ENCODE results near the gene B3GNT7. TPM values are rescaled to one million over a fixed set of nuclear protein-coding genes. Genes with fewer than 3 reads are reported as not detected.
A peak's percentile ranks its signal among the peaks of the same experiment; 100 is the strongest.

Gene B3GNT7
- polyA plus RNA-seq, 1 donor: 43.5 TPM

DNA sequence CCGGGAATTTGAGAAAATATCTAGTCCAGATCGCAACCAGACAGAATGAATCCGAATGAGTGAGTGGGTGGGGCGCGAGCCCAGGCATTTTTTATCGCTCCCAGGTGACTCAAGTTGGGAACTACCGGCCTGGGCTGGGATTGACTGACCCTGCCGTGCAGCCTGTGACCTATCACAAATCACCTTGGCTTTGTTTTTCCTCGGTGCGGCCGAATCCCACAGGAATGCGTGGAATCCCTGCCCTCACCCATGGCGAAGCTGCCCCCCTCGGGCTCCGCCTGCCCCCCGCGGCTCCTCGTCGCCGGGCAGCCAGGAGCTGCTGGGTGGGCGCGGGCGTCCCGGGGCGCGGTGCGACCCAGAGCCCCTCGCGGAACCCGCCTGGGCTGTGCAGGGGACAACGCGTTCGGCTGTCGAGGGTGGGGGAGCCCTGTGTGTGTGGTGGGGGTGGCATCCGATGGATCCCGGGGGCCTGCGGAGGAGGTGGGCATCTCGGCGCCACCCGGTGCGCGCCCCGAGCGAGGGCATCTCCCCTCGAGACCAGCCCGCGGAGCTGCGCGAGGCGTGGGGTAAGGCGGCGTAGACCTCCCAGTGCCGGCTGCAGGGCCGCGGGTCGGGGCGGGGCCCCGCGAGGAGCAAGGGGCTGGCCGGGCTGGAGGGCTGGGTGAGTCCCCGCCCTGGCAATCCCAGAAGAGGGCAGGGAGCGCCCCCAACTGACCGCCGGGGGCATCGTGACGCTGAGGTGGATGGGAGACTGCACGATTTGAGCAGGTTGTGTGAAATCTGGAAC, 16.5 kb downstream of the B3GNT7 start:
- H3K27me3 ChIP-seq (ENCODE audit: control insufficient read depth, insufficient read depth, low read length): no peaks in the 10 kb centered on the region
- DNase-seq: peak; percentile 84 to 91
- H3K9me3 ChIP-seq (ENCODE audit: control insufficient read depth, low read depth, low read length): peaks cover 8% of the 10 kb centered on the region
- no peaks in the 10 kb centered on the region for H3K36me3 ChIP-seq (ENCODE audit: control insufficient read depth, insufficient read depth, low read length)
- H3K27ac ChIP-seq (ENCODE audit: low read length): peak overlapping the region; percentile 85
- peak overlapping the region; percentile 53 for H3K4me3 ChIP-seq (ENCODE audit: low read length)
- H3K4me1 ChIP-seq (ENCODE audit: control insufficient read depth, insufficient read depth, low read length): peaks cover 50% of the 10 kb centered on the region
- WGBS (ENCODE audit: insufficient coverage, low lambda C conversion rate): no CpG with 5 or more reads among the region's 67 CpGs

DNA sequence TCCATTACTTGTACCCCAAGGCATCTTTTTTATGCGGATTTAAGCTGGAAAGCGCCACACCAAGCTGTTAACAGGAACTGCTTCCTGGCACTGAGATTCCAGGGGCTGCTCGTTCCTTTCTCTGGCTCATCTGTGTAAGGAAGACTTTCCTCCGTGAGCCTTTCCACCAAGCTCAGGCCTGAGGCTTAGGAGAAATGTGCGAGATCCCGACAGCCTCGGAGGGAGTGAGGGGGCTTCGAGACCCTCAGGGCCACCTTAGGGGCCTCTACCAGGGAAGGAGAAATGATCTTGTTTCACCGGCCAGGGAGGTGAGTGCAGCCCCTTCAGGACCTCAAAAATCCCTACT, 17.1 kb downstream of the B3GNT7 start:
- DNase-seq: no peak
- peak overlapping the region; percentile 53 for H3K4me3 ChIP-seq (ENCODE audit: low read length)

DNA sequence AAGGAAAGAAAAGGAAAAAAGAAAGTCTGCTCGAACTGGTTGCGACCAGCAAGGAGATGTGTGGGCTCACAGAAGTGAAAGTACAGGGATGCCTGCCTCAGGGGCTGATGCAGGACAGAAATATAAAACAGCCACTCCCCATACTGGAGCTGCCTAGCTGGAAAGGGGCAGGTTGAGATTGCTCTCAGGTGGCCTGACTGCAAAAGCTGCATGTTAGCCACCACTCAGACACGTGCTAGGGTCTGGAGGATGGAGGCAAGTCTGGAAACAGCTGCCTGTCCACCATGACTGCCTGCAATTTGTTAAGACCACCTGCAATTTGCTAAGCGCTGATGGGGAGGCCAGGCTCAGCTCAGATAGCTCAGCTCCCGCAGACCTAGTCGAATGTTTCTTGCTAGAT, 17.9 kb downstream of the B3GNT7 start:
- WGBS (ENCODE audit: insufficient coverage, low lambda C conversion rate): 48% methylated on average over 2 of the region's 6 CpGs
- no peaks in the 10 kb centered on the region for H3K36me3 ChIP-seq (ENCODE audit: control insufficient read depth, insufficient read depth, low read length)
- H3K4me1 ChIP-seq (ENCODE audit: control insufficient read depth, insufficient read depth, low read length): peaks cover 50% of the 10 kb centered on the region
- H3K27me3 ChIP-seq (ENCODE audit: control insufficient read depth, insufficient read depth, low read length): no peaks in the 10 kb centered on the region
- peak; percentile 53 to 76 for DNase-seq
- peaks cover 8% of the 10 kb centered on the region for H3K9me3 ChIP-seq (ENCODE audit: control insufficient read depth, low read depth, low read length)
- peak overlapping the region; percentile 85 for H3K27ac ChIP-seq (ENCODE audit: low read length)
- no peak overlapping the region for H3K4me3 ChIP-seq (ENCODE audit: low read length)

More for the DNA sequence above, 17.1 kb downstream of the B3GNT7 start:
- WGBS (ENCODE audit: insufficient coverage, low lambda C conversion rate): no CpG with 5 or more reads among the region's 9 CpGs
- Histone ChIP-seq H3K4me1 (ENCODE audit: control insufficient read depth, insufficient read depth, low read length) (peaks cover 50% of the 10 kb centered on the region), H3K9me3 (ENCODE audit: control insufficient read depth, low read depth, low read length) (peaks cover 8% of the 10 kb centered on the region), H3K27ac (ENCODE audit: low read length) (peak overlapping the region; percentile 85), H3K27me3 (ENCODE audit: control insufficient read depth, insufficient read depth, low read length) (no peaks in the 10 kb centered on the region), H3K36me3 (ENCODE audit: control insufficient read depth, insufficient read depth, low read length) (no peaks in the 10 kb centered on the region)

DNA sequence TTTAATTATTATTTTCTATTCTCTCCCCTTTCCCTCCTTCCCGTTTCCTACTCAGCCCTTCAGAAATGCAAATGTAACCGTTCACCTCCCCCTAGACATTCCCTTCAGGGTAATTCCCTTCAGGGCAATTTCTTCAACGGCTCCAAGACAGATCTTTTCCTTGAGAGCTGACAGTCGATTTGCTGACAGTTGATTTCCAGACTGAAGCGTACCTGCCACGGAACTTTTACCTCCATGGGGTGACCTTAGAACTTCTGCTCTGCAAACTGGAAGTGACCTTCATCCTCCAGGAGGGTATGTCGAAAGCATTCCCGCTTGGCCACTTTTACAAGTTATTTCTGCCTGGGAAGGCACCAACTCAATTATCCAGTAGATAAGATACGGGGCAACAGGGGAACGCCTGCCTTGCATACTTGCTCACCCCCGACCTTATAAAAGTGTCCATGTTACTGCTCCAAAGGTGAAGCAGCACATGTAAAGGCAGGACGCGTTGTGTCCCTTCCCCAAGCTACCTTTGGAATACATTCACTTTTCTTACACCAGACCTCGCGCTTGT, 18.5 kb downstream of the B3GNT7 start:
- DNase-seq: peak; percentile 95 to 99
- Histone ChIP-seq H3K27ac (ENCODE audit: low read length) (peak overlapping the region; percentile 91), H3K4me1 (ENCODE audit: control insufficient read depth, insufficient read depth, low read length) (peaks cover 50% of the 10 kb centered on the region), H3K36me3 (ENCODE audit: control insufficient read depth, insufficient read depth, low read length) (no peaks in the 10 kb centered on the region), H3K4me3 (ENCODE audit: low read length) (no peak overlapping the region), H3K9me3 (ENCODE audit: control insufficient read depth, low read depth, low read length) (peaks cover 11% of the 10 kb centered on the region), H3K27me3 (ENCODE audit: control insufficient read depth, insufficient read depth, low read length) (no peaks in the 10 kb centered on the region)
- WGBS (ENCODE audit: insufficient coverage, low lambda C conversion rate): 13% methylated on average over 2 of the region's 15 CpGs

DNA sequence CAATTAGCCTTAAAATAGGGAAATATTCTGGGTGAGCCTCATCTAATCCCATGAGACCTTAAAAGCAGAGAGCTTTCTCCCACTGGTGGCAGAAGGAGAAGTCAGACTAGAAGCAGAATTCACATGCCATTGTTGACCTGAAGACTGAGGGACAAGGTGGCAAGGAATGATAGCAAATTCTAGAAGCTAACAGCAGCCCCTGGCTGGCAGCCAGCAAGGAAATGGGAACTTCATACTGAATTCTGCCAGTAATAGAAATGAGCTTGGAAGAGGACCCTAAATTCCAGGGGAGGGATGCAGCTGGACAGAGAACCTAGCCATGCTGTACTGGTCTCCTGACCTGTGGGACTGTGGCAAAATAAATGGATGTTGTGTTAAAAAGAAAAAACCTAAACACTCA, 19.5 kb downstream of the B3GNT7 start:
- Histone ChIP-seq H3K27ac (ENCODE audit: low read length) (peak overlapping the region; percentile 91), H3K27me3 (ENCODE audit: control insufficient read depth, insufficient read depth, low read length) (no peaks in the 10 kb centered on the region), H3K9me3 (ENCODE audit: control insufficient read depth, low read depth, low read length) (peaks cover 11% of the 10 kb centered on the region)

DNA sequence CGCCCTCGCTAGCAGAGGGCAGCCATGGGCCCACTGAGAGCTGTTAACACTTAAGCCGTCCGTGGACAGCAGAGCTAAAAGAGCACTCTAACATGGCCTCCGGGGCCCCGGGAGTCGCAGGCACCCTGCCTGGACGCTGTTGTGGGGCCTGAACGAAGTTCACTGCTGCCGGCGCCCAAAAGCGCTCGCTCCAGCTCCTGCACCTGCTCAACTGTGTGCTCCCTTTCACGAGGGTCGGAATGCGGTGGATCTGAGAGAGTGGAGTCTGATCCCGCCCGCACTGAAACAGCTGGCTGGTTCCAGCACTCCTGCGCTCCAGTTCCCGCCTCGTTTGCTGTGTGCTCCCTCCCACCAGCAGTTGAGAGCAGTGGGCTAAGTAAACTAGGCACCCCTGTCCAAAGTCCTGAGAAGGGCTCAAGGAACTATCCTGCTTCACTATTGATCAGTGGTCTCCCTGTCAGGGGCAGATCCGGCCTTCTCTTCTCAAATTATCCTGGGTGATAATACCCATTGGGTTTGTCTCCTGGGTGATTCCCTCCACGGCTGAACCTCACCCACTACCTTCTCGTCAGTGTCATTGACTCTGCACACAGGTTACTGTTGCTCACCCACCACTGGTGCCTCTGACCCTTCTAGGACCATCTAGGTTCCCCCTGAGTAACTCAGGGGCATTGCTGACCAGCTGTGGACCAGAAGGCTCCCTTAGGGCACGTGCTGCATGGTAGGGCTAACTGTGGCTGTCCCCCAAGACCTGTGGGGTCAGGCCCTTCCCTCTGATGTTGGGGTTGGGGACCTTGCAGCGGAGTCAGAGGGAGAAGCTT, 23.5 kb downstream of the B3GNT7 start:
- peaks cover 2% of the 10 kb centered on the region for H3K9me3 ChIP-seq (ENCODE audit: control insufficient read depth, low read depth, low read length)
- no CpG with 5 or more reads among the region's 26 CpGs for WGBS (ENCODE audit: insufficient coverage, low lambda C conversion rate)
- DNase-seq: peak in 1 of 2 donors; percentile 48
- H3K27me3 ChIP-seq (ENCODE audit: control insufficient read depth, insufficient read depth, low read length): no peaks in the 10 kb centered on the region
- no peak overlapping the region for H3K4me3 ChIP-seq (ENCODE audit: low read length)
- peaks cover 13% of the 10 kb centered on the region for H3K4me1 ChIP-seq (ENCODE audit: control insufficient read depth, insufficient read depth, low read length)
- no peak overlapping the region for H3K27ac ChIP-seq (ENCODE audit: low read length)
- H3K36me3 ChIP-seq (ENCODE audit: control insufficient read depth, insufficient read depth, low read length): no peaks in the 10 kb centered on the region

More for the DNA sequence above, 19.5 kb downstream of the B3GNT7 start:
- H3K36me3 ChIP-seq (ENCODE audit: control insufficient read depth, insufficient read depth, low read length): no peaks in the 10 kb centered on the region
- H3K4me1 ChIP-seq (ENCODE audit: control insufficient read depth, insufficient read depth, low read length): peaks cover 43% of the 10 kb centered on the region
- H3K4me3 ChIP-seq (ENCODE audit: low read length): no peak overlapping the region
- peak in 1 of 2 donors; percentile 57 for DNase-seq

DNA sequence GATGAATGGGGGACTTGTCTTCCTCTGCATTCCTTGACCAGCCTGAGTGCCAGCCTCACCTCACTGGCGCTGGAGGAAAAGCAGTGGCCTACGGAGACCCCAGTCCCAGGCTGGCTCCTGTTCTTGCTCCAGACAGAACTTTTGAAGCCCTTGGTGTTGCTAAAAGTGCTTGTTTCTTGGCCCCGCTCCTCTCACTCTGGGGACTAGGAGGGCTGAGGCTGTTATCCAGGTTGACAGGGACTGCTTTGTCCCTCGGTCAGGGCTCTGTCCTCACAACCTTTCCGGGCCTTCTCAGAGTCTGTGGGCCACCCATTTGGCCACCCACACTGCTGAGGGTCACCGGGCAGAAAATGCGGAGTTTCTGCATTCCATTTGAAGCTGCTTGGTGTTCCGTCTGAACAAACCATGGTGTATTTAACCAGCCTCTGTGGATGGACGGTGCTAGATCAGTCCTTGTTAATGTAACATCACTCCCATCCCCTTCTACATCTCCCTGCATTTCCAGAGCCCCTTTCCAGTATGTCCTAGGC, 25.6 kb downstream of the B3GNT7 start:
- peaks cover 7% of the 10 kb centered on the region for H3K4me1 ChIP-seq (ENCODE audit: control insufficient read depth, insufficient read depth, low read length)
- H3K27me3 ChIP-seq (ENCODE audit: control insufficient read depth, insufficient read depth, low read length): no peaks in the 10 kb centered on the region
- DNase-seq: no peak
- WGBS (ENCODE audit: insufficient coverage, low lambda C conversion rate): no CpG with 5 or more reads among the region's 9 CpGs
- no peak overlapping the region for H3K4me3 ChIP-seq (ENCODE audit: low read length)
- H3K27ac ChIP-seq (ENCODE audit: low read length): no peak overlapping the region
- H3K9me3 ChIP-seq (ENCODE audit: control insufficient read depth, low read depth, low read length): peaks cover 2% of the 10 kb centered on the region
- H3K36me3 ChIP-seq (ENCODE audit: control insufficient read depth, insufficient read depth, low read length): no peaks in the 10 kb centered on the region

DNA sequence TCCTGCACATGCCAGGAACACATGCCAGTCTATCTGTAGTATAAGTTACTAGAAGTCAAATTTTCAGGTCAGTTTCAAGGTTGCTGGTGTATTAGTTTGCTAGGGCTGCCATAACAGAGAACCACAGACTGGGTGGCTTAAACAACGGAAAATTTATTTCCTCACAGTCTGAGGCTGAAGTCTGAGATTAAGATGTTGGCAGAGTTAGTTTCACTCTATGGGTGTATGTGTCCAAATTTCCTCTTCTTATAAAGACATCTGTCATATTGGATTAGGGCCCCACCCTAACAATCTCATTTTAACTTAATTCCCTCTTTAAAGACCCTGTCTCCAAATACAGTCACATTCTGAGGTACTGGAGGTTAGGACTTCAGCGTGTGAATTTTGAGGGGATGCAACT, 26.5 kb downstream of the B3GNT7 start:
- peaks cover 7% of the 10 kb centered on the region for H3K4me1 ChIP-seq (ENCODE audit: control insufficient read depth, insufficient read depth, low read length)
- H3K9me3 ChIP-seq (ENCODE audit: control insufficient read depth, low read depth, low read length): peaks cover 2% of the 10 kb centered on the region
- DNase-seq: no peak
- H3K36me3 ChIP-seq (ENCODE audit: control insufficient read depth, insufficient read depth, low read length): no peaks in the 10 kb centered on the region
- no peaks in the 10 kb centered on the region for H3K27me3 ChIP-seq (ENCODE audit: control insufficient read depth, insufficient read depth, low read length)
- WGBS (ENCODE audit: insufficient coverage, low lambda C conversion rate): 100% methylated on average over 1 of the region's 2 CpGs
- no peak overlapping the region for H3K4me3 ChIP-seq (ENCODE audit: low read length)
- no peak overlapping the region for H3K27ac ChIP-seq (ENCODE audit: low read length)

DNA sequence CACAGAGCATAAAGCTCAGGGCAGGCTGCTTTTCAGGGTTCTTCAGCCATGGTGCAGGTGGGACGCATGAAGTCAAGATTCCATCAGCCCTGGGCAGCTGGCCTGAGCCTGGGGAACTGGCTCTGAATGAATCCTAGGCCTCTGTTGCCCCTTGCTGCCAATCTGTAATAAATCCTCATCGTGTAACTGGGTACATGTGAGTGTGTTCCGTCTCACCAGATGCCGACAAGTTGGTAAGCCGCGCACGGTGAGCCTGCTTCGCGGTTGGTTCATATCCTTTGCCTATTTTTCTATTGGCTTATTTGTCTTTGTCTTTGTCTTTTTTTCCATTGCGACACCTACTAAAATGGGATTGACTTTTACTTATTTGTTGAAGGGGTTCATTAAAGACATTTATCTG, 27.7 kb downstream of the B3GNT7 start:
- H3K27ac ChIP-seq (ENCODE audit: low read length): no peak overlapping the region

DNA sequence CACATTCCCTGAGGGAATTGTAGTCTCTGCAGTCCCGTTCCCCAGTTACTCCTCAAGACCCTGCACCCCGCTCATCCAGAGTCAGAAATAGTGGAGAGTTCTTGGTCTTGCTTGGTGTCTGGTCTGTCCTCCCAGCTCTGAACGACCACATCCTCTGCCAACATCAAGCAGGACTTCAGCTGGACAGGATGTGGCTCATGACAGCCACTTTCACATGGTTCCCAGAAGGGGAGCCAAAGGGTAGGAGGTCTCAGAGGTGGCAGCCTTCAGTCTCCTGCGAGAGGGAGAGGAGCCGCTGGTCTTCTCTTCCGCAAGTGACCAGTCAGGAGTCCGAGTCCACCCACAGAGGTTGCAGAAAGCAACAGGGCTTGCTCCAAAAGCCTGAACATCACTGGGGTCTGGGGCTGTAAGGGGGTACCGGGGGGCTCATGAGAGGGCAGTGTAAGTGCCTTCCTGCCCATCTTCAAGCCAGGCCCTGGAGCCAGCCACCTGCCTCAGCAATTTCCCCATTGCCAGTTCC, 29.8 kb downstream of the B3GNT7 start:
- no peak overlapping the region for H3K4me3 ChIP-seq (ENCODE audit: low read length)
- WGBS (ENCODE audit: insufficient coverage, low lambda C conversion rate): no CpG with 5 or more reads among the region's 8 CpGs
- no peak for DNase-seq
- no peaks in the 10 kb centered on the region for H3K27me3 ChIP-seq (ENCODE audit: control insufficient read depth, insufficient read depth, low read length)
- H3K27ac ChIP-seq (ENCODE audit: low read length): no peak overlapping the region
- H3K36me3 ChIP-seq (ENCODE audit: control insufficient read depth, insufficient read depth, low read length): no peaks in the 10 kb centered on the region
- H3K4me1 ChIP-seq (ENCODE audit: control insufficient read depth, insufficient read depth, low read length): peaks cover 7% of the 10 kb centered on the region
- no peaks in the 10 kb centered on the region for H3K9me3 ChIP-seq (ENCODE audit: control insufficient read depth, low read depth, low read length)

More for the DNA sequence above, 27.7 kb downstream of the B3GNT7 start:
- Histone ChIP-seq H3K9me3 (ENCODE audit: control insufficient read depth, low read depth, low read length) (peaks cover 2% of the 10 kb centered on the region), H3K36me3 (ENCODE audit: control insufficient read depth, insufficient read depth, low read length) (no peaks in the 10 kb centered on the region), H3K4me3 (ENCODE audit: low read length) (no peak overlapping the region), H3K4me1 (ENCODE audit: control insufficient read depth, insufficient read depth, low read length) (peaks cover 7% of the 10 kb centered on the region), H3K27me3 (ENCODE audit: control insufficient read depth, insufficient read depth, low read length) (no peaks in the 10 kb centered on the region)
- 100% methylated on average over 1 of the region's 10 CpGs for WGBS (ENCODE audit: insufficient coverage, low lambda C conversion rate)
- no peak for DNase-seq

Data from large intestine (tissue), 3 donors.